NCI-H146 treated with DMSO at 0.1 percent for 48 hours (cell line): ENCODE results near the gene HOXD9.

ENCODE experiments used
- DNase-seq: peaks from one replicate; lab custom pipeline; 2025; ENCODE audit not compliant: unreplicated experiment; lab: John Stamatoyannopoulos, UW

Gene HOXD9

DNA sequence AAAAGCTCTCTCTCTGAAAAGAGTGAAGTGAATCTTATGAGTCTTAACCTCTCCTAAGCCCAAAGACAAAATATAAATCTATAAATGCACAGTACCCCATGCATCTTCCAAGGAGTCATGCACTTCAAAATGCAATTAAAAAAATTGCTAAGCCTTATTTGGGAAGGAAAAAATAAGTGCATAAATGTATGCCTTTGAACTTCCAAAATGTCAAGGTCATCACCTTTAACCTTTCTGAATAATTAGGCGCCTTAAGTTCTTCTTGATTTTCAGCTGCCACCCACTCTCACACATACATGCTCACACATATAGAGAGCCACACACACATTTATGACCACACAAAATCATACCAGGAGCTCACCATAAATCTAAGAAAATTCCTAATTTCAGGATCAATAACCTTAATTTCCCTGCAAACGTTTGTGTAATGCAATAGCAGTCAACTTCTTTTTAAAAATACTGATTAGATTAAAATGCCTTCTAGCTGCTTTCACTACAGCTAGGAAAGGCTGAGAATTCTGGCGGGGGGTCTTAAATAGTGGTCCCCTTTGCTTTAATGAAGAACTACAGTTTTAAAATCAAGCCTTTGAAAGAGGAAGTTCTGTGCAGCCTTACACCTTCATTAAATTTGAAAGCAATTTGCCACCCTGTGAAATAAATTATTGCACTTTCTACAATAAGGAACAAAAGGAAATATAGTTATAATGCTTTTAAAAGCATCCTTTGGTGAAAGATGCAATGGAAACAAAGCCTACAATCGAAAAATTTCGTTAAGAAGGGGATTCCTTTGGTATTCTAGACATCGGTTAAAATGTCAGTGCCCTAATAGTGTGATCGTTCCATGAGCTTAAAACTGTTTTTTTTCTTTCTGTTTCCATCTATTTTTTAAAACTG lies 11.9 kb upstream of the HOXD9 start:
- no peak for DNase-seq

DNA sequence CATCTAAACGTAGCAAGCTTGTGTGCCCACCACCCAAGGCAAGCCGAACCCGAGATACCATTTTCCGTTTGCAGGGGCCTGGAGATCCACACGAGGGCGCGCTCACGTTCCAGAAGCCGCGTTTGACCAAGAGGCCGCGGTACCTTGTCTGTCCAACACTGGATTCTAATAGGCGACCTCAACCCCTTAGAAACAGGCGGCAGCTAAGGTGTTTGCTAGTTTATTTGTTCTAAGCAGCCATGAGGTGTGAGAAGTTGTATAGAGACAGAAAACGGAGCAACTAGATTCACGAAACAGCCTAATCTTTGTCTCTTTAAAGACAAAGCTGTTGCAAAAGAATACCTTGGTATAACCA lies 11.2 kb upstream of the HOXD9 start:
- DNase-seq, result no peak

DNA sequence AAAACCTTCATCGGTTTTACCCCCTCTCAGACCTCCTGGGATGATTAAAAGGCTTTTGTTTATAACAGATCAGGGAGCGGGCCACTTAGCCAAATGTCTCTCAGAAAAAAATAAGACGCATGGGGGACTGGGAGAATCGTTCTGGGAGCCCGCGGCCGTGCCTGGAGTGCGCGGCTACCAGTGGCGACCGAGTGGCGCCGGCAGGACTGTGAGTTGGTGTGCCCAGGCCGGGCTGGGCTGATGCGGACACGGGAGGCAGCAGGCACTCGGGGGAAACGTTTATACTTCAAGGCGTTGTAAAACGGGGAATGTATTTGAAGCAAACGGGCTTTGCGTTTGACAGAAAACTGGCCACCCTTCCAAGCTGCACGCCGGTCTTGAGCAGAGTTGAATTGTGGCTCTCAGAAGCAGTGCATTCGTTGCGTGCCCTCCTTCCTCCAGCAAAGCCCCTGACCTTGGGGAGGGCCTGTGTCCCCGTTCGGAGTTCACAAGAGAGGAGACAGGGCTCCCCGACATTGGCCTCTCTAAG lies 10.6 kb upstream of the HOXD9 start:
- DNase-seq, result no peak

DNA sequence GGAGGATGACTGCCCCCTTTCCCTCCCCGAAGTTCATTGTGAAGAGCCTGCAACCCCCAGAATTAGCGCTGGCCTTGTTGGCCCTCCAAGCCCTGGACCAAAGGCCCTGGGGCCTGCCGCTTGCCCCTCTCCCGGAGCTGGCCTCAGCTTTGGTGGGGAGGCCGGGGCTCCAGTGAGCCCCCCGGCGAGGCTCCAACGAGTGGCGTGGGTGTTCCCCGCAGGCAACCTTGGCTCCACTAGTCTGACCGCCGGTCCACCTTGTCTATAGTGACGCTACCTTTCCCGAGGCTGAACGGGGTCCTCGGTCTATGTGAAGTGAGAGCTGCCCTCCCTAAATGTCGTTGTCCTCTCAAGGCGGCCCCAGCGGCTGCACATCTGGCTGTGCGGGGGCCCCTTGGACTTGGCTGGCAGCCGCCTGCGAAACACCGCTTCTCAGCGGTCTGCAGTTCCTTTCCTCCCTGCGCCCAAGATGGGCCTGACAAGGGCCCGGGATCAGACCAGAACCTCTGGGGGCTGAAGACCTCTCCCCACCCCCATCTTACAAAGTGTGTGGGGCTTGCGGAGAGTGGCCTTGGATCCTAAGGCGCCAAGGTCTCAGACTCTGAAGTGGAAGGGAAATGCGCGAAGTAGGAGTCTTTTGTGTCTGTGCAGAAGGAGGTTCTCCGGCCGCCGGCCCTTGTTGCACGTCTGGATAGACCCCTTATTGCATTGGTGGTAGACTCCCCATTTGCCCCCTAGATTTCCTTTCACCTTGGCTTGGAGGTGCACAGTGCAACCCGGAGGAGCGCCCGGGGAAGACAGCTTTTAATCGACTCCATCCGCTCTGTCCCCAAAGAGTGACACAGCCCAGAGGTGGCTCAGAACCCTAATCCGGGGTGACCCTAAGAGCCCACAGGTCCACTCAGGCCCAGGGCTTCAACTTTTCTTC lies 9.9 kb upstream of the HOXD9 start:
- no peak for DNase-seq

DNA sequence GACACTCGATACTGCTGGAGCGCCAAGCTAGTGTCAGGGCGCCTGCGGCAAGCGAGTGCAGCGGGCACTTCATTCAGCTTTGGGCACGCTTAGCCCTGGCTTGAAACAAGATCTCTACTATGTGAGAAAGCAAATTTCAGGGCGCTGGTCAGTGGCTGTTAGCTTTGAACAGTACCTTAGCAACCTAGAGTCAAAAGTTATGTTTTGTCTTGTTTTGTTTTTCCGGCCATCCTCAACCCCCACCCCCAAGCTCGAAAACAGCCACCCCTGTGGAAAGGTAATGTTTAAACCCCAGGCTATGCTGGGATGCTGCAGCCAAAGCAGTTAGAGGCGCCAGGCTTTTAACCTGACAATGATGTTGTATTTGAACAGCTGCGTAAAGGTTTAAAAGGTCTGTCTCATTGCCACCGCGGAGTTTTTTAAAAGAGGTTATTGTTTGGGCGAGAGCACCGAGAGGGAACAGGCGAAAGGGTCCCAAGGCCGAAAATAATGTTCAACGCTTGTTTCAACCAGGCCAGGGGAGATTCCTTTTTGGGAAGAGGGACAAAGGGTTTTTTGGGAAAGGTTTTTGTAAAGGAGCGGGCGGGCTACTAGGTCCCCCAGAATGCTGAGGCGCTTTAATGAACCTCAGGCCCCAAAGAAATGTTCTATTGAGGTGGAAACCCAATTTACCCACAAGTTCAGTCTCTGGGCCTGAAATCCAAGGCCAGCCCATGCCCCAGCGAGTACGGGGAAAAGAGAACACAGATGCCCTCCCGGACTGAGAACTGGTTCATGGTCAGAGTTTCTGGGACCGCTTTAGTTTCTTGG lies 8.2 kb upstream of the HOXD9 start:
- peak; percentile 81 for DNase-seq

DNA sequence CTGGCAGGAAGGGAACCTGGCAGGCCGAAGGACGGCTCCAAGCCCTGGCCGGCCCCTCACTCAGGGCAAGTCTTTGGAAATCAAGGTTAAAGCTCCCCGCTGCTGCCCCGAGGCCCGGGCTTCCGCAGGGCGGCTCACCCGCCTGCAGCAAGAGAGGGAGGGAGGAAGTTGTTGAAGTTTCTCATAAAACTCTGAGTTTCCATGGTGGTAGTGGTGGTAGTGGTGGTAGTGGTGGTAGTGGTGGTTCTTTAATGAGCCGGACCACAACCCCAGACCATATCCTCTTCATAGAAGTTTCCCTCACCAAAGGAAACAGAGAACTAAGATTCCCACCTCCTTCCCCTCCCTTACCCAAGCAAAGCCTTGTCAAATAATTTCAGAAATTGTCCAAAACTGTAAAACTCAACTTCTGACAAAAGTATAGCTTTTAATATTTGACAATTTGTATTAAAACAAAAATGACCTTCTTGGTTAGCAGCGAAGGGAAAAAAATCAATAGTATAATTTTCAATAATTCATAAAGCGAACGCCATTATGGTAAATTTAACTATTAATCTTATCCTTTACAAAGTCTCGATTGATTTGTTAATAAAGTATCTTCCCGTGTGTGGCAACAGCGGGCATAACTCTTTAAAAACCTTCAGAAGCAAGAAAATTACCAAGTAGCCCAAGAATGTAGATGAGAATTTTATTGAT lies 7.4 kb upstream of the HOXD9 start:
- no peak for DNase-seq

DNA sequence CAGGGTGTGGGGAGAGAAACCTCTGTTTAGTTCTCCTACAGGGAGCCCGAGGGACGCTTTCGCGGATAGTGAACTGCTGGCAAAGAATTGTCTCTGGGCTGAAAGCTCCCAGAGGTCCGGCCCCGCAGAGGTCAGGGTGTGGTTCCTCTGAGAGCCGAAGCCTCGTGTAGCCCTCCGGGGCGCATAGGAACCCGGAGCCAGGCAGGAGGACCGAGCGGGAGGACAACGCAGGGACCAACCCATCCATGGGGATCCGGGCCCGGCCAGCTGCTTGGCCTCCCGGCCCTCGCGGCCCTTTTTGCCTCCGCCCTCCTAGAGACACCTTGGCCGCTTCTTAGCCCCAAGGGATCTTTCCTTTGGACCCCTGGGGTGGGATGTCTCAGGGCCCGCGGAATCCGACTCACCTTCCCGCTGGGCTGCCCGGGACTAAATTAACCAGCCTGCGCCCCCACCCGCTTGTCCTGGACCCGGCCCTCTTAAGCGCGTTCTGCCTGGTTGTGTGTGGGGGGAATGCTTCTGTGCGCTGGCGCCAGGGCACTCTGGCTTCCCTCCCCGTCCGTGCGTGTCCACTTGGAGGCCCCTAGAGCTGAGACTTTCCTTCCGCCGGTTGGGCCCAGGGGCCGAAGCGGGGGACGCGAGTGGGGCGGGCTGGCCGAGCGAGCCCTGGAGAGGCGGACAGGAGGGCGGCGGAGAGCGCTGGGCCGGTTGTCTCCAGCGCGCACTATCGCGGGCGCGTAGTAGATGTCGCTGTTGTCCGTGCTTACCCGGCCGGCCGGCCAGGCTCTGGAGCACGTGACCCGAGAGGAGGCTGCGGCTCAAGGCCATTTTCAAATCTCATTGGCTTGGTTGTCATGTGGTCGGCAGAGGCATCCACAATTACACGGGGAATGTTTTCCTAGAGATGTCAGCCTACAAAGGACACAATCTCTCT lies 6.4 kb upstream of the HOXD9 start, which contains the start of gene HOXD10:
Gene HOXD10 (plus strand): TSS at position 896 of the 931 bp plus-strand sequence. CDS start 56 bp downstream, outside the sequence.
- no peak for DNase-seq

DNA sequence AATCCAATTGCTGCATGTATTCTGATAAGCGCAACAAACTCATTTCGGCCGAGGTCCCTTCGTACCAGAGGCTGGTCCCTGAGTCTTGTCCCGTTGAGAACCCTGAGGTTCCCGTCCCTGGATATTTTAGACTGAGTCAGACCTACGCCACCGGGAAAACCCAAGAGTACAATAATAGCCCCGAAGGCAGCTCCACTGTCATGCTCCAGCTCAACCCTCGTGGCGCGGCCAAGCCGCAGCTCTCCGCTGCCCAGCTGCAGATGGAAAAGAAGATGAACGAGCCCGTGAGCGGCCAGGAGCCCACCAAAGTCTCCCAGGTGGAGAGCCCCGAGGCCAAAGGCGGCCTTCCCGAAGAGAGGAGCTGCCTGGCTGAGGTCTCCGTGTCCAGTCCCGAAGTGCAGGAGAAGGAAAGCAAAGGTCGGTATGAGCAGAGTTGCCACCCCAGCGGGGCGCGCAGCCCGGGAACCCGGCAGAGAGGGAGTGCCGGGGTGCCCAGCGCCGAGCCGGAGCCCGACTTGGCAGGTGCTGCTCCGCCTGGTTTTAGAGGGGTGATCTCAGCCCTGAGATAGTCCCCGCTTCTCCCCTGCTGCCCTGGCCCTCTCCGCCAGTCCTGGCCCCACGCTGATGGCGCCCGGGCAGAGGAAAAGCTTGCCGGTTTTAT lies 5.2 kb upstream of the HOXD9 start:
- no peak for DNase-seq

DNA sequence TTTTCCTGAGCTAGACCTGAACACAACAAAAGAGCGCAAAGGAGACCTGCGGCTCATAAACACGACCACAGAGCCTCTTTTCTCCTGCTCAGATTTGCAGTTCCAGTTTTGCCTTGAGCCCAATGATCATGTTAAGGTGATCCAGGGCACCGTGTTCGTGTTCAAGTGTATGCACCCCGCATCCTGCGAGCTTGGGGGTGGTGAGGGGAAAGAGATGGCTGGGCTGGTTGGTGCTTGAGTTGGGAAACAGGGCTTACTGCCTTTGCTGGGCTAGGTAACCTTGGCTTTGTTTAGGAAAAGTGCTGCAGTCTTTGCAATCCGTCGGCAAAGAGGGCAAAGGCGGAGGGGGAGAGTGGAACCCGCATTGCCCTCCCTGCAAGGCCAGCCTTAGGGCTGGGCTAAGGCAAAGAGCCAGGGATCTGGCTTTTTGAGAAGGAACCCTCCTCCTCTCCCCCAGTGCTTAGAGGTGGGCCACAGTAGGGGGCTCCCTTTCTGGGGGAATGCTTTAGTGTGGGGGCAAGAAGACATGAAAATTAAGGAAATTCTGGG lies 4.6 kb upstream of the HOXD9 start:
- DNase-seq, result no peak

DNA sequence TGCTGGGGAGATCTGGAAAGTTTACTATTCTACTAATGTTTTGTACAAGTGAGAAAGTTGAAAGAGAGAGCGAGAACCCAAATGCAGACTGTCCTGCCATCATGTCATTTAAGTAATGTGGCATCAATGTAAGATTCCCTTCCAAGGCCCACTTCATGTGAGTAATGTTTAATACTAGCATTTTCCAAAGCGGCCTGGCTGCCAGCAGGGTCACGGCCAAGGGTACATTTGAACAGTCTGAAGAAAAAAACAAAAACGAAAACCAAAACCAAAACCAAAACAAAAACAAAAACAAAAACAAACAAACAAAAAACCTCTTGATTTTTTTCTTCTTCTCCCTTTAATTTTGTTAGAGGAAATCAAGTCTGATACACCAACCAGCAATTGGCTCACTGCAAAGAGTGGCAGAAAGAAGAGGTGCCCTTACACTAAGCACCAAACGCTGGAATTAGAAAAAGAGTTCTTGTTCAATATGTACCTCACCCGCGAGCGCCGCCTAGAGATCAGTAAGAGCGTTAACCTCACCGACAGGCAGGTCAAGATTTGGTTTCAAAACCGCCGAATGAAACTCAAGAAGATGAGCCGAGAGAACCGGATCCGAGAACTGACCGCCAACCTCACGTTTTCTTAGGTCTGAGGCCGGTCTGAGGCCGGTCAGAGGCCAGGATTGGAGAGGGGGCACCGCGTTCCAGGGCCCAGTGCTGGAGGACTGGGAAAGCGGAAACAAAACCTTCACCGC lies 3.7 kb upstream of the HOXD9 start:
- no peak for DNase-seq

DNA sequence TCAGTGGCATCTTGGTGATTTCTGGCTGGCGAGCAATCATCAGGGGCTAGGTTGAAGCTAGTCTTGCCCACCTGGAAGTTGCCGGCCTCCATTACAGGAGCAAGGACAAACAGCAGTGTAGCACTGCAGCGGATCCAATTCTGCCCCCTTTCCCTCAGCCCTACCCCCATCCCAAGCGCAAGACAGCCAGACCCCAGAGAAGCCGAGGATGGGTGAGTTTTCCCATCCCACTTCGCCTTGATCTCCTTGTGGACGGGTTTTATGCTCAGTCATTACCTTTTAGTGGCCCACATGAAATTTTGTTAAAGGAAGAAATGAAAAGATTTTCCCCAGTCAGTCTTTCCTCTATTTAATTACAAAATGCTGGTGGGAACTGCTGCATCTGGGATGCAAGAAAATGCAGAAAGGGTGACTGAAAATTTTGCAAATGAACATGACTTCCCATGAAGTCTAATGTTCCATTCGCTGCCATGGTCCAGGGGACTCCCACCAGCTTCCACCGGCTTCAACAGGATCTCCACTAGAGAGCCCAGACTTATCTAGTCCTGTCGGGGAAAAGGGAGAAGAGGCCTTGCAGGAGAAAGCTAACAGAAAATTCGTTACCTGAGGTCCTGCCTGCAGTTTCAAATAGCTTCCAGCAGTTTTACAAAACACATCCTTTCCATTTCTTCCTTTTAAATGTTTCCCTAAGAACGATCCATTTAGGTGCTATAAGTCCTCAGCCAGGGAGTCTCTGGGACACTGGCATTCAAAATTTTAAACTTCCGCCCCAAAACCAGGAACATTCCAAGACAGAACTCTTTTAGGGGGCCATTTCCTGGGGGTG lies 1.9 kb upstream of the HOXD9 start:
- no peak for DNase-seq

DNA sequence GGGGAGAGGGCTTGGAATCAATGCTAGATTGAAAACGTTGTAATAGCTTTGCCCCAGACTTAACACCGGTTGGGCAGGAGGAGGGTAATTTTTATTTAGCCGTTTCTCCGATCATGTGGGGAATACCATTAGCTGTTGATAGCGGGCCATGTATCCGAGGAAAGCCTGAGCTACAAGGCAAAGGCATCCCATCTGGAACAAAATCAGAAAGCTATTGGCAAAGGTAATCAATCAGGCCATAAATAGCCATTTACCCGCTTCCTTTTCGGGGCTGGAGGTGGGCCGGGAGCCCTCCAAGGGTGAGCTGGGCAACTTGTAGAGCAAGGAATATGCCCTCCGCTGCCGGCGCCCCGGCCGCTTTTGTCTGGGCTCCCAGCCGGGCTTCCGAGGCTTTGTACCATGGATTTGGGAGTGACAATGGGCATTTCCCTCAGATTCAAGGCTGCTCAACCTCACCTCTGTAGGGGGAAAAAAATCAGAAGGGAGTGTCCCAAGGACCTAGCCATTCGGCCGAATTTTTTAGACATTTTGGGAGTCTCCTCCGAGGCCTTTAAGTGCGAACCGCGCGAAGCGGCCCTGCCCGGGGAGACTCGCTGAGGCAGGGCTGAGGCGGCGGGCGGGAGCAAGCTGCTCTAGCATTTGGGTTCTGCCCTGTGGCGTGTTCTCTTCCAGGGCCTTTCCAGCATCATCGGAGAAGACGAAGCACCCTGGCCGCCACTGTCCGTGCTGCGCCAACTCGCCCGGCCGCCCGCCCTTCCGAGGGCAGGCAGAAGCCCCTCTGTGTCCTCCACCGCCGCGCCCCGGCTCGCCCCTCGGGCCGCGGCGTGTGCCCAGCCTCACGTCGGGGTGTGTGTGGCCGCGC lies 1.1 kb upstream of the HOXD9 start:
- no peak for DNase-seq

DNA sequence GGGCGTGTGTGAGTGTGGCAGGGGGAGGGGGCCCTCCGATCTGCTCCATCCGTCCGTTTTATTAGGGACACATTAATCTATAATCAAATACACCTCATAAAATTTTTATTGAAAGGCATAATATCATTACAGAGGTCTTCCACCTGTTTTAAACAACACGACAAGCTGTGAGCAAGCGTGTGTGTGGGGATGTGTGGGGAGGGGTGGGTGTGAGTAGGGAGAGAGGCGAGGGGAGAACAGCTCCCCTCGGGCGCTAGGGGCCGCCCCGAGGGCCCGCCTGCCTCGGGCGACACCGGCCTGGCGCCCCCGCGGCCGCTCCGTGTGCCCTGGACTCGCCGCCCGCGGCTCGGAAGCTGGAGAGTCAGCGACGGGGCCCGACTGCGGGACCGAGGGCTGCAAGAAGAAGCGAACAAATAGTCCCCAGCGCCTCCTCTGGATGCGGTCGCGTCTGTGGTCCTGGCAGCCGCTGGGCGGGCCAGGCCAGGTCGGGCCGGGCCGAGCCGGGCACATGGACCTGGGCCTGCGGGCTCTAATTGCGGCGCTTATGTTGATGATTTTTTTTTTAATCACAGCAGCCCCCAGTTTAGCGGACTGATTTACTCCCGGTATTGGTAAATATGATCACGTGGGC lies 352 bp upstream of the HOXD9 start:
- DNase-seq, result no peak

DNA sequence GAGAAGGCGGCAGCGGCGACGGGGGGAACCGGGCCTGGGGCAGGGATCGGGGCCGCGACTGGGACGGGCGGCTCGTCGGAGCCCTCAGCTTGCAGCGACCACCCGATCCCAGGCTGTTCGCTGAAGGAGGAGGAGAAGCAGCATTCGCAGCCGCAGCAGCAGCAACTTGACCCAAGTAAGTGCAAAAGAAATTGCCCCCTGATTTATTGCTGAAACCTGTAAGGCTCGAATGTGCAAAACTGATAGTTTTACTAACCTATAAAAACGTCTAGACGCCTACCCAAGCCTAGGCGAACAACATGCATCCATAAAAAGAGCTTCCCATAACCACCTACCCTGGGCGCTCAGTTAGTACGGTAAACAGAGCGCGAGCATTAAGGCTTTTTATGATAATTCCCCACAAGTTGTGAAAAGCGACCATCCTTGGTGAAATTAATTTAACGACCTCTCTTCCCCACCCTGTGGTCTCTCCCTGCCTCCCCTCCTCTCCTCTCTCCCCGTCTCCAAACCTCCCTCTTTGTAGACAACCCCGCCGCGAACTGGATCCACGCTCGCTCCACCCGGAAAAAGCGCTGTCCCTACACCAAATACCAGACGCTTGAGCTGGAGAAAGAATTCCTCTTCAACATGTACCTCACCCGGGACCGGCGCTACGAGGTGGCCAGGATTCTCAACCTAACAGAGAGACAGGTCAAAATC lies 1.0 kb downstream of the HOXD9 start:
- no peak for DNase-seq
